Neural cell (in vitro differentiated cells): ENCODE measurements around the gene CNNM2.

Experiments
- CTCF ChIP-seq: fragments of 450-650 bp; IDR thresholded peaks from 2 replicates; pipeline ENCODE4 v1.5.1; 2014; ENCODE audit warnings: antibody characterized with exemption, mild to moderate bottlenecking, moderate library complexity; ENCODE audit not compliant: poor library complexity, severe bottlenecking
- EP300 ChIP-seq: fragments of 450-650 bp; conservative IDR thresholded peaks from 2 replicates; pipeline ENCODE4 v1.6.1; 2014; ENCODE audit warnings: antibody characterized with exemption, mild to moderate bottlenecking, moderate library complexity; ENCODE audit not compliant: poor library complexity, severe bottlenecking
- MXI1 ChIP-seq: fragments of 450-650 bp; conservative IDR thresholded peaks from 2 replicates; pipeline ENCODE4 v1.6.1; 2014; ENCODE audit warnings: antibody characterized with exemption, mild to moderate bottlenecking; ENCODE audit not compliant: poor library complexity, severe bottlenecking
- POLR2AphosphoS5 ChIP-seq: IDR thresholded peaks from 2 replicates; pipeline ENCODE4 v1.6.1; 2012
- RAD21 ChIP-seq: fragments of 450-650 bp; conservative IDR thresholded peaks from 2 replicates; pipeline ENCODE4 v1.6.1; 2014; ENCODE audit warnings: antibody characterized with exemption, mild to moderate bottlenecking, moderate library complexity
- REST ChIP-seq: IDR thresholded peaks from 2 replicates; pipeline ENCODE4 v1.6.1; 2012; ENCODE audit warnings: borderline replicate concordance
- SMC3 ChIP-seq: fragments of 450-650 bp; conservative IDR thresholded peaks from 2 replicates; pipeline ENCODE4 v1.6.1; 2014; ENCODE audit warnings: antibody characterized with exemption, mild to moderate bottlenecking, moderate library complexity; ENCODE audit not compliant: poor library complexity

- TF ChIP-seq CTCF (no peak), REST (no peak), POLR2AphosphoS5 (no peak), MXI1 (no peak), EP300 (no peak), SMC3 (no peak), RAD21 (no peak)
These were observed 160.2 kb downstream of the CNNM2 start for GRCh38 chr10:103078309-103078615.
